Keratinocyte (primary cell): ENCODE measurements around the gene ZNF814. TPM values are rescaled to one million over a fixed set of nuclear protein-coding genes. Genes with fewer than 3 reads are reported as not detected.
"Not testable (repeated sequence)": the region's sequence is repeated elsewhere in the genome, so short reads cannot be mapped to it uniquely, and the experiment has no call there.

Experiments
- DNase-seq: peaks from one replicate; pipeline ENCODE4 v3.0.0-alpha.2; 2011; ENCODE audit warnings: low read depth, missing footprints, low spot score
- FAIRE-seq: peaks from 2 replicates; lab custom pipeline; 2011; peaks lifted over from hg19 to GRCh38; lab: Jason Lieb, UNC
- H2AFZ ChIP-seq: 2 replicates; pipeline ENCODE4 v1.6.0; 2012; ENCODE audit warnings: low read length, control low read depth, inconsistent platforms; ENCODE audit not compliant: control insufficient read depth
- H3K27ac ChIP-seq: 2 replicates; pipeline ENCODE4 v1.5.1; 2011; ENCODE audit warnings: low read length; ENCODE audit not compliant: control insufficient read depth, insufficient read depth
- H3K27me3 ChIP-seq: 3 replicates; pipeline ENCODE4 v1.6.0; 2011; ENCODE audit warnings: low read length; ENCODE audit not compliant: control insufficient read depth, insufficient read depth; ENCODE audit errors: extremely low read depth
- H3K36me3 ChIP-seq, 2 experiments: 2 replicates in 1 of 2; 3 replicates in 1 of 2; pipeline ENCODE4 v1.5.1; 2011; ENCODE audit warnings: low read length in 2 of 2, mild to moderate bottlenecking in 1 of 2; ENCODE audit not compliant: control insufficient read depth in 2 of 2, insufficient read depth in 2 of 2; ENCODE audit errors: extremely low read depth in 1 of 2
- H3K4me1 ChIP-seq: 3 replicates; pipeline ENCODE4 v1.5.1; 2011; ENCODE audit warnings: low read length; ENCODE audit not compliant: control insufficient read depth, insufficient read depth; ENCODE audit errors: extremely low read depth
- H3K4me2 ChIP-seq: 3 replicates; pipeline ENCODE4 v1.6.0; 2011; ENCODE audit warnings: low read depth, low read length; ENCODE audit not compliant: control insufficient read depth, insufficient read depth; ENCODE audit errors: extremely low read depth
- H3K4me3 ChIP-seq, 3 experiments: fragments of 200-600 bp in 1 of 3; sonication (generic) in 1 of 3; 2 replicates in 2 of 3; 3 replicates in 1 of 3; pipeline ENCODE4 v1.5.1; 2011 to 2016; ENCODE audit warnings: low read length in 3 of 3, mild to moderate bottlenecking in 3 of 3, control low read depth in 2 of 3, inconsistent platforms in 1 of 3, low read depth in 1 of 3, mixed read lengths in 1 of 3, mixed run types in 1 of 3, moderate library complexity in 1 of 3; ENCODE audit not compliant: control insufficient read depth in 2 of 3, insufficient read depth in 2 of 3; ENCODE audit errors: extremely low read depth in 1 of 3
- H3K79me2 ChIP-seq: 2 replicates; pipeline ENCODE4 v1.6.0; 2012; ENCODE audit warnings: low read length; ENCODE audit not compliant: control insufficient read depth, insufficient read depth
- H3K9ac ChIP-seq: 3 replicates; pipeline ENCODE4 v1.6.0; 2011; ENCODE audit warnings: low read length; ENCODE audit not compliant: control insufficient read depth, insufficient read depth; ENCODE audit errors: extremely low read depth
- H3K9me1 ChIP-seq: 3 replicates; pipeline ENCODE4 v1.6.0; 2011; ENCODE audit warnings: low read length; ENCODE audit not compliant: control insufficient read depth, insufficient read depth; ENCODE audit errors: extremely low read depth
- H3K9me3 ChIP-seq: 2 replicates; pipeline ENCODE4 v1.5.1; 2012; ENCODE audit warnings: low read depth, low read length; ENCODE audit not compliant: control insufficient read depth
- H4K20me1 ChIP-seq: 3 replicates; pipeline ENCODE4 v1.6.0; 2011; ENCODE audit warnings: low read length; ENCODE audit not compliant: control insufficient read depth, insufficient read depth; ENCODE audit errors: extremely low read depth
- CTCF ChIP-seq, 3 experiments: IDR thresholded peaks in 1 of 3; conservative IDR thresholded peaks in 1 of 3; optimal IDR thresholded peaks in 1 of 3; 2 replicates in 2 of 3; 3 replicates in 1 of 3; pipeline versions ENCODE3 to v1.5.1; 2011; ENCODE audit warnings: low read length in 3 of 3, mild to moderate bottlenecking in 3 of 3, moderate library complexity in 2 of 3, control low read depth in 1 of 3, inconsistent platforms in 1 of 3; ENCODE audit not compliant: insufficient read depth in 2 of 3; ENCODE audit errors: extremely low read depth in 1 of 3
- EZH2 ChIP-seq: IDR thresholded peaks from one replicate; pipeline ENCODE4 v1.6.1; 2012; ENCODE audit warnings: inconsistent platforms, mild to moderate bottlenecking, low read length, moderate library complexity
- dilution Hi-C: fragments of 300-500 bp; cut with MboI; formaldehyde crosslinking; loops from one replicate; pipeline ENCODE4 v1.7.0; 2020; ENCODE audit warnings: low sequenced_read_pairs; ENCODE audit not compliant: extremely low pct_ligation_motif_present
- polyA plus RNA-seq, 5 experiments: library from polyadenylated mRNA; depleted of rRNA in 3 of 5; stranded (reverse) in 3 of 5; stranded (forward) in 1 of 5; unstranded in 1 of 5; fragments of >200 nt; gene quantifications; 1 replicate in 1 of 5; 2 replicates in 3 of 5; 3 replicates in 1 of 5; pipeline versions ENCODE4 v1.2.1 to v1.2.3, GENCODE V29; 2011 to 2012; ENCODE audit warnings: missing spikeins in 2 of 5, low read depth in 1 of 5, low replicate concordance in 1 of 5

ZNF814 gene
- polyA plus RNA-seq, 1 donor (not counting 4 experiments of a cell fraction or from before 2014, with no cell fraction given) = 13.8 TPM

DNA sequence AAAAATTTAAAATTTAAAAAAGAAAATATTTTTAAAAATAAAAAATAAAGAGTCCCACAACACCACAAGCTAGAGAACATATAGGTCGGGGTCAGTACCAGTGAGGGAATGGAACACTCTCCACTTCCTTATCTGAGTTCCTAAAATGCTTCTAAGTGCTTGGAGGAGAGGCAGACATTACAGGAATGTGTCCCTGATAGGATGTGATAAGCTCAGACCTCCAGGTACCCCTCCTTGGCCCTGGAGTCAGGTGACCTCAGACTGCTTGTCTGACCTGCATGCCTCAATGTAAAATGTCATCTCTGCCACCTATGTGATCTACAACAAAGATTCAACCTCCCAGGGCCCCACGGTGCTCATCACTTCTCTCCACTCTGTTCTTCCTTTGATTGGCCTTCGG lies 2.8 kb downstream of the ZNF814 start:
- FAIRE-seq (no peak), DNase-seq (no peak)
- Histone ChIP-seq H4K20me1 (no peaks in the 10 kb centered on the region), H3K27ac (no peak overlapping the region), H3K9ac (no peak overlapping the region), H3K4me2 (no peak overlapping the region), H3K79me2 (peaks cover 61% of the 10 kb centered on the region), H2AFZ (no peak overlapping the region), H3K4me1 (peaks cover 8% of the 10 kb centered on the region), H3K9me3 (no peaks in the 10 kb centered on the region), H3K4me3 (no peak overlapping the region), H3K36me3 (peaks cover 0 to 5% of the 10 kb centered on the region in 2 experiments), H3K27me3 (no peaks in the 10 kb centered on the region), H3K9me1 (no peaks in the 10 kb centered on the region)
- TF ChIP-seq CTCF (optimal IDR thresholded peaks at IDR 0.05 in 1 of 3, IDR thresholded peaks at IDR 0.05 in 1 of 3, conservative IDR thresholded peaks at IDR 0.05 in 1 of 3; ENCODE audit: extremely low read depth in 1 of 3, insufficient read depth in 2 of 3, low read length in 3 of 3) = no peak
- TF ChIP-seq EZH2 = no peak
- dilution Hi-C loops = no loop called here

DNA sequence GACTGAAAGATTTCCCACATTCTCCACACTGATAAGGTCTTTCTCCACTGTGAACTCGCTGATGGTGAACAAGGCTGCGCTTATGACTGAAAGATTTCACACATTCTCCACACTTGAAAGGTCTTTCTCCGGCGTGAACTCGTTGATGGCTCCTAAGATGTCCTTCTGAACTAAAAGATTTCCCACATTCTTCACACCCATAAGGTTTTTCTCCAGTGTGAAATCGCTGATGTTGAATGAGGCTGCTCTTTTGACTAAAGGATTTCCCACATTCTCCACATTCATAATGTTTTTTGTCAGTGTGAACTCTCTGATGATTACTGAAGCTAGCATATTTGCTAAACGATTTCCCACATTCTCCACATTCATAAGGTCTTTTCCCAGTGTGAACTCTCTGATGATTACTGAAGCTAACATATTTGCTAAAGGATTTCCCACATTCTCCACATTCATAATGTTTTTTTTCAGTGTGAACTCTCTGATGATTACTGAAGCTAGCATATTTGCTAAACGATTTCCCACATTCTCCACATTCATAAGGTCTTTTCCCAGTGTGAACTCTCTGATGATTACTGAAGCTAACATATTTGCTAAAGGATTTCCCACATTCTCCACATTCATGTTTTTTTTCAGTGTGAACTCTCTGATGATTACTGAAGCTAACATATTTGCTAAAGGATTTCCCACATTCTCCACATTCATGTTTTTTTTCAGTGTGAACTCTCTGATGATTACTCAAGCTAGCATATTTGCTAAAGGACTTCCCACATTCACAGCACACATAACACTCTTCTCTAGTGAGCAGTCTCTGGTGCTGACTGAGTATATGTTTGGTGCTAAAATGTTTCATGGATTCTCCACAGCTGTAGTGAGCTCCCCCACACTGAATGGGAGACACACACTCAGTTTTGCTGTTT lies 14.7 kb downstream of the ZNF814 start:
- peaks cover 7 to 10% of the 10 kb centered on the region in 2 experiments for H3K36me3 ChIP-seq
- H3K9ac ChIP-seq, H3K4me2 ChIP-seq, H3K4me3 ChIP-seq, FAIRE-seq, H3K27ac ChIP-seq, H3K9me1 ChIP-seq, dilution Hi-C loops, H2AFZ ChIP-seq, H3K27me3 ChIP-seq, H3K4me1 ChIP-seq, H3K9me3 ChIP-seq, DNase-seq, H4K20me1 ChIP-seq: not testable (repeated sequence)
- peaks cover 26% of the 10 kb centered on the region for H3K79me2 ChIP-seq
